RWPE1 (cell line): ENCODE data around the gene COL8A2.

Experiments
- CTCF ChIA-PET: fragments of 350-600 bp; sonication (Branson Sonifier 250); formaldehyde crosslinking; extraction: SDS; loops from one replicate; lab custom pipeline; 2021; lab: Yijun Ruan, JAX
- POLR2A ChIA-PET: fragments of 400-600 bp; formaldehyde crosslinking; extraction: SDS; loops from one replicate; lab custom pipeline; 2020; ENCODE audit warnings: antibody characterized with exemption; ENCODE audit not compliant: low non-redundant PET; lab: Yijun Ruan, JAX
- DNase-seq: peaks from one replicate; pipeline ENCODE4 v3.0.0; 2012; ENCODE audit warnings: low spot score
- H3K27ac ChIP-seq: fragments of 450-650 bp; 2 replicates; pipeline ENCODE4 v1.5.1; 2017
- CTCF ChIP-seq: fragments of 450-650 bp; conservative IDR thresholded peaks from 2 replicates; pipeline ENCODE4 v1.5.1; 2017; ENCODE audit warnings: low read depth, mild to moderate bottlenecking

Gene COL8A2

GRCh38 chr1:36149237-36149972 lies 24.4 kb upstream of the COL8A2 start, which contains the start of gene TRAPPC3:
TRAPPC3 (minus strand) TSS chr1:36149486; CDS start chr1:36149378, 108 bp downstream.
- CTCF ChIA-PET: interaction anchor here (0.5 to 2.9 kb wide), 29 partner anchors 10 to 367 kb away, joined by 3 to 33 read pairs (median 4); no protein-coding TSS in a partner anchor
- peak; percentile 99 for DNase-seq
- TF ChIP-seq CTCF: peak; percentile 95
- peak within 1 kb of the TSS; percentile 99 for H3K27ac ChIP-seq
- POLR2A ChIA-PET: interaction anchor here (0.5 to 1.8 kb wide), 5 partner anchors 39 to 237 kb away, joined by 3 to 7 read pairs (median 4); no protein-coding TSS in a partner anchor

GRCh38 chr1:36148821-36149236 lies 23.8 kb upstream of the COL8A2 start:
- DNase-seq: no peak
- H3K27ac ChIP-seq: peak overlapping the region; percentile 99
- TF ChIP-seq CTCF: no peak
- ChIA-PET CTCF (interaction anchor here (0.5 to 2.9 kb wide), 27 partner anchors 11 to 367 kb away, joined by 3 to 33 read pairs (median 4); no protein-coding TSS in a partner anchor), POLR2A (interaction anchor here (1.2 to 1.6 kb wide), 2 partner anchors 63 to 96 kb away, joined by 4 read pairs; no protein-coding TSS in a partner anchor)

GRCh38 chr1:36144413-36144812 lies 19.4 kb upstream of the COL8A2 start:
- TF ChIP-seq CTCF: no peak
- DNase-seq: no peak
- CTCF ChIA-PET: no interaction called here
- no peak overlapping the region for H3K27ac ChIP-seq
- POLR2A ChIA-PET: no interaction called here

GRCh38 chr1:36143424-36143823 lies 18.4 kb upstream of the COL8A2 start:
- DNase-seq: no peak
- ChIA-PET POLR2A (interaction anchor here (0.6 kb wide), 1 partner anchor 68 kb away, joined by 9 read pairs; no protein-coding TSS in a partner anchor), CTCF (no interaction called here)
- no peak overlapping the region for H3K27ac ChIP-seq
- no peak for TF ChIP-seq CTCF

- no peak for DNase-seq
- no peak for TF ChIP-seq CTCF
- POLR2A ChIA-PET: no interaction called here
- H3K27ac ChIP-seq: no peak overlapping the region
- CTCF ChIA-PET: interaction anchor here (0.6 kb wide), 2 partner anchors 165 to 308 kb away, joined by 4 read pairs; partner anchors contain the start of gene OSCP1
Observed at GRCh38 chr1:36142121-36142520, 17.1 kb upstream of the COL8A2 start.

GRCh38 chr1:36139521-36139920 lies 14.5 kb upstream of the COL8A2 start:
- ChIA-PET POLR2A (no interaction called here), CTCF (no interaction called here)
- H3K27ac ChIP-seq: no peak overlapping the region
- no peak for TF ChIP-seq CTCF
- DNase-seq: no peak
